Mucosa of stomach (tissue), 1 donor: Measurements from ENCODE around the gene STIP1.

ENCODE experiments used
- H3K27me3 ChIP-seq: one replicate; pipeline ENCODE4 v1.7.0; 2013; ENCODE audit warnings: mild to moderate bottlenecking, low read length; ENCODE audit not compliant: control insufficient read depth, insufficient read depth
- H3K36me3 ChIP-seq: one replicate; pipeline ENCODE4 v1.7.0; 2013; ENCODE audit warnings: low read length; ENCODE audit not compliant: control insufficient read depth, insufficient read depth
- H3K4me1 ChIP-seq: one replicate; pipeline ENCODE4 v1.7.0; 2013; ENCODE audit warnings: mild to moderate bottlenecking, low read length; ENCODE audit not compliant: control insufficient read depth, insufficient read depth
- H3K4me3 ChIP-seq: one replicate; pipeline ENCODE4 v1.7.0; 2013; ENCODE audit warnings: low read length
- H3K9ac ChIP-seq: one replicate; pipeline ENCODE4 v1.7.0; 2013; ENCODE audit warnings: mild to moderate bottlenecking, low read length, moderate library complexity
- H3K9me3 ChIP-seq: one replicate; pipeline ENCODE4 v1.7.0; 2013; ENCODE audit warnings: mild to moderate bottlenecking, low read length, moderate library complexity; ENCODE audit not compliant: control insufficient read depth
- donor health status: Pancreatic carcinoma.

Gene STIP1

DNA sequence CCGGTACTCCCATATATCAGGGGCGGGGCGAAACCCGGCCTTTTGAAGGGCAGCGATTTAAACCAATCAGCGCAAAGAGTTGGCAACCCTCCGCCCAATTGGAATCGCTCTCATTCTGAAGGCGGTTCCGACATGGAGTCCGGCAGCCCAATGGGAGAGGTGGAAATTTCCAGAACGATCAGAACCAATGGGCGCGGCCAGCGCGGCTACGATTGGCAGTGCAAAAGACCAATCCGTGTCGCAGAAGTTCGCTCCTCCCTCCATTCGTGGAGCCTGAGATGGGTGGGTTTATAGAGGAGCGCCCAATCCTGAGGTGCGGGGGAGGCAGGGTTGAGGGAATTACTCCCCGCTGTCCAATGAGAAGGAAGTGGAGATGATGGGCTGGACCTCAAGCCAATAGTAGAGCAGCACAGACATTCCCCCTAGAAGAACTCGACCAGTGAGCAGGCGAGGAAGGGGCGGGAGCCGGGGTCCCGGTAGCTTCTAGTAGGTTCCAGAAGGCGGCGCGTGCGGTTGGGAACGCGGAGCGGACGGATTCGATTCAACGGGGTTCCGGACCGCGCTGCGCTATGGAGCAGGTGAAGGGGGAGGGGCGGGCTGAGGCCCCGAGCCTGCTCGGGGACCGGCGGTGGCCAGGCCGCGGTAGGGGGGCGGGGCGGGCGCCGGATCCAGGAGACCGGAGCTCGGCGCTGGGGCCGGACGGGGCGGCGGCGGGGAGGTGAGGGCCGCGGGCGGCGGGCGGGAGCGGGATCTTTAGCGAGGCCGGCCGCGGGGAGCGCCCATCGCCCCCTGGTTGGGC is at the start of gene STIP1:
Gene STIP1 (plus strand): TSS at position 479 of the 799 bp plus-strand sequence. CDS start 91 bp downstream, at position 570.
- Histone ChIP-seq H3K4me3 (peak within 1 kb of the TSS; percentile 83), H3K9ac (peak within 1 kb of the TSS; percentile 83)

DNA sequence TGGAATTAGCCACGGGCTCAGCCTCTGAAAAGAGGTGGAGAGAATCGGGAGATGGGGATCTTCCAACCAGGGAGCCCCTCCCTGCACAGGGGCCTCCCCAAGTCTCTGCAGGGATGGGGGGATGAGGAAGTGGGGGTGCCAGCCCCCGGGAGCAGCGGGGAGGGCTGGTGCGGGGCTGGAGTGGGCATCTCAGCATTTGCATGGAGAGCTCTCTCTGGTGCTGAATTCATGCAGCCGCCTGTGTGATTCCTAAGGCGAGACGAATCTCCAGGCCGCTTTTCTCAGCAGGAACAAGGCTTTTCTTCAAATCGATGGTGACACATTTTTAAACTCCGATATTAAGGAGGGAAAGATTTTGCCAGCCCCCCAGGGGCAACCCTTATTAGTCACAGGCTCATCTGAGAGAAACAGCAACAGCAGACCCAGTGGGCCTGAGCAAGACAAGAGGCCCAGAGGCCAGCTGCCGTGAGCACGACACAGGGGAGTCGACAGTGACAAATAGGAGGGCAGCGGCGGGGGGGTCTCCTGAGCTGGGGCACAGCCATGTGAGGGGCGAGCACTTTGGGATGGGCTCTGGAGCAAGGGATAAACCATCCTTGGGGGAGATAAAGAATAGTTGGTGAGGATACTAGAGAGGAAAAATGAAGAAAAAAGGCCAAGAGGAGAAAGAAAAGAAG is 49.1 kb upstream of the STIP1 start:
- Histone ChIP-seq H3K4me3 (no peak overlapping the region), H3K4me1 (no peaks in the 10 kb centered on the region), H3K9me3 (no peaks in the 10 kb centered on the region), H3K36me3 (no peaks in the 10 kb centered on the region), H3K27me3 (no peaks in the 10 kb centered on the region), H3K9ac (no peak overlapping the region)

More for the DNA sequence above, at the start of gene STIP1:
- no peaks in the 10 kb centered on the region for H3K36me3 ChIP-seq
- no peaks in the 10 kb centered on the region for H3K9me3 ChIP-seq
- no peaks in the 10 kb centered on the region for H3K27me3 ChIP-seq
- H3K4me1 ChIP-seq: peaks cover 33% of the 10 kb centered on the region

DNA sequence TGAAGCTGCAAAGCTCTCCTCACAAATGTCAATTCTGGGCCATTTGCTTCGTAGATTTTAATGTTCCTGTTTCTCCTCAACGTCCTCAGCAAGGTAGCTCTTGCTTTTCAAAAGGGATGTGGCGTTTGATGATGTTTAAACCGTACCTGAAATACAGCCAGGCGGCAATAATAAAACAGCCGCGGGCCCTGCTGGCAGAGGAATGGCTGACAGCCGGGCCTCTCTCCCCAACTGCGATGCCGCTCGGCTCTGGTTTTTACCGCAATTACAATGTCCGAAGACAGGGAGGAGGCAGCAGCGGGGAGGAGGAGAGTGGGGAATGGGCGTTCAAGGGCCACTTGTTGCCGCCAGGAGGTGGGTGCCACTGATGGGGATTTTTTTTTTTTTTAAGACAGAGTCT is 47.6 kb upstream of the STIP1 start:
- no peaks in the 10 kb centered on the region for H3K9me3 ChIP-seq
- no peaks in the 10 kb centered on the region for H3K36me3 ChIP-seq
- H3K27me3 ChIP-seq: no peaks in the 10 kb centered on the region
- no peaks in the 10 kb centered on the region for H3K4me1 ChIP-seq
- no peak overlapping the region for H3K4me3 ChIP-seq
- H3K9ac ChIP-seq: no peak overlapping the region

DNA sequence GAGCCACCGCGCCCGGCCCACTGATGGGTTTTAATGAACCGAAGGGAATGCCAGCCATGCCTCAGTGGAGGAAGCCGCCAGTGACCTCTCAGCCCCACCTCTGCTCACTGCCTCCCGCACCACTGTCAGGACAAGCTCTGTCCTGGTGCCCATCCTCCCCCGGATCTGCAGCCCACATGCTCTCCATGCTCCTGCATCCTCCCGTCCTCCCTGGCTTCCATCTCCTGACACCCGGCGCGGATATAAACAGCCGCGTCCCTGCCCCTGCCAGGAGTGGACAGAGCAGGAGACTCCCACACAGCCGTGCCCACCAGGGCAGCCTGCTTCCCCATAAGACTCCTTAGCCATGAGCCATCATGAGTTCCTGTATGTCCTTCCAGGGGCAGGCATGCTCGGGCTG is 46.9 kb upstream of the STIP1 start:
- H3K4me3 ChIP-seq: no peak overlapping the region
- H3K9ac ChIP-seq: no peak overlapping the region
- no peaks in the 10 kb centered on the region for H3K36me3 ChIP-seq
- no peaks in the 10 kb centered on the region for H3K9me3 ChIP-seq
- H3K27me3 ChIP-seq: no peaks in the 10 kb centered on the region
- no peaks in the 10 kb centered on the region for H3K4me1 ChIP-seq

DNA sequence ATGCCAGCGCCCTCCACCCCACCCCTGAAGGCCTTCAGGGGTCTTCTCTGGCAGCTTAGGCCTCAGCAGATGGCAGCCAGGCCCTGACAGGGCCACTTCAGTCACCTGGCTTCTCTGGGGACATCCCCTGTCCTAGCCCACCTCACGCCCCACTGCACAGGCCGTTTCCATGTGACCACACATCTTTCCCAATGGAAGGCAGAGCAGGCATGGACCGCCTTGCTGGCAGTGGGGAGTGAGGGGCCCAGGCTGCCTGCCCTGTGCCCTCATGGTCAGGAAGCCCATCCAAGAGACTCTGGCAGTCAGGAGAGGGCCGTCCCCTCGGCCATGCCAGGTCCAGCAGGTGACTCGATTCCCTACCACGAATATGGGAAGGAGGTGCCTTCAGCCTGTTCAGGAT is 45.9 kb upstream of the STIP1 start:
- H3K36me3 ChIP-seq: no peaks in the 10 kb centered on the region
- no peaks in the 10 kb centered on the region for H3K4me1 ChIP-seq
- no peaks in the 10 kb centered on the region for H3K9me3 ChIP-seq
- no peak overlapping the region for H3K9ac ChIP-seq
- no peaks in the 10 kb centered on the region for H3K27me3 ChIP-seq
- no peak overlapping the region for H3K4me3 ChIP-seq

DNA sequence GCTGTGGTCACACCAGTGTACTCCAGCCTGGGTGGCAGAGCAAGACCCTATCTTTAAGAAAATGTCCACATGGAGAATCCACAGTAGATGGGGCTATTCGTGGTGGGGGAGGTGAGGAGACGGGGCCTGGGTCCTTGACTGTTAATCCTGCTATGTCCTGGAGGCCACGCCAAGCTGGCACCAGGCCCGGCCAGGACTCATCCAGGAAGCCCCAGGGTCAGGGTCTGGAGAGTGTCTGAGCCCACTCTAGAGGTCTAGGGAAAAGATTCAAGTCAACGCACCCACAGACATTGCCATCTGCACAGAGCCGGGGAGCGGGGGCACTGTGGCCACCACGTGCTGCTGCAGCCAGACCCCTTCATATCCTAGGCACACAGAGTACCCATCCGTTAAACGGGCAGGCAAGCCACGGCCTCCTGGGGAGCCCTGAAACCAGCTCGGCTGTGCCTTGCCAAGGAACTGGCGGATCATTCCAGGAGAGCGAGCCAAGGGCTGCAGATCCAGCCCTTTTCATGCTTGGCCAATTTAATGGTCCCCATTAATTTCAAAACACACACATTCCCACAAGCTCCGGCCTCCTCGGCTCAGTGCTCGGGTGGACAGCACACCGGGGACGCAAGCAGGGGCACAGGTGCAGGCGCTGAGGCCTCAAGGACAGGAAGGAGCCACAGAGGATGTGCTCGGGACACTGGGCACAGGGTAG is 44.7 kb upstream of the STIP1 start:
- no peaks in the 10 kb centered on the region for H3K27me3 ChIP-seq
- no peaks in the 10 kb centered on the region for H3K9me3 ChIP-seq
- H3K4me1 ChIP-seq: no peaks in the 10 kb centered on the region
- H3K36me3 ChIP-seq: no peaks in the 10 kb centered on the region
- no peak overlapping the region for H3K9ac ChIP-seq
- H3K4me3 ChIP-seq: no peak overlapping the region

DNA sequence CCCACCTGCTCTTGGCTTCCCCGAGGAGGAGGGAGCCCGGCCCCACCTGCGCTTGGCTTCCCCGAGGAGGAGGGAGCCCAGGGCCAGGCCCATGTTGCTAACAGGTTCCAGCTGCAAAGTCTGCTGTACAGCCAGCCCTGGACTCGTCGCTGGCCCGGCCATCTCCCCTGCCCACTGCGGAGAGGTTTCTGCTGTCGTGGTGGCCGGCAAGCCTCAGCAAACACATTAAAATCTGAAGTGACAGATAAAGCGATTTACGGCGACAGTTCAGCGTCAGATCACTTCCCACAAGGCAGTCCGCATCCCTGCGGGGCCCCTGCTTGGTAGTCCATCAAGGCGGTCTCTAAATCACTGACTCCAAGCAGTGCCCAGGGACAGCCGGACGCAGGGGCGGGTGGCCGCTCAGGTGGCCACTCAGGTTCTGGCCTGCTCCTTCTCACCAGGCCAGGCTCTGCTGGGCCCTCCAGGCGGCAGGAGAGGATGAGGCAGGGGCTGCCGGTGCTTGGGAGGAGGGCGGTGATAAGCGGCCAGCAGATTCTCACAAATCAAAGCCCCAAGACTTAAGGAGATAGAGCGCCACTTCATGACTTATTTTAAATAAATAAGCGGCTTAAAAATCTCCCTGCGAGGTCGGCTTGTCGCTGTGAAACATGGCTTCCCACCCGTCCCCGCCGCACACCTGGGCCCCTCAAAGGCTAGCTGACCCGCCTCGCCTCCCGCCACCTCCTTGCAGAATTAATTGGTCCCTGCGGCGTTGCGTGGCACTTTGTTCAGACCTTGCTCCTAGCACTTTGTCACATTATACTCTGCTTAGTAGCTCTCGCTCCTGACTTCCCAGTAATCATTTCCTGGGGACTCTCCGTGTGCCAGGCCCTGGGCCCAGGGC is 41.1 kb upstream of the STIP1 start:
- H3K27me3 ChIP-seq: no peaks in the 10 kb centered on the region
- H3K4me1 ChIP-seq: peaks cover 10% of the 10 kb centered on the region
- no peak overlapping the region for H3K9ac ChIP-seq
- no peaks in the 10 kb centered on the region for H3K9me3 ChIP-seq
- no peak overlapping the region for H3K4me3 ChIP-seq
- no peaks in the 10 kb centered on the region for H3K36me3 ChIP-seq

DNA sequence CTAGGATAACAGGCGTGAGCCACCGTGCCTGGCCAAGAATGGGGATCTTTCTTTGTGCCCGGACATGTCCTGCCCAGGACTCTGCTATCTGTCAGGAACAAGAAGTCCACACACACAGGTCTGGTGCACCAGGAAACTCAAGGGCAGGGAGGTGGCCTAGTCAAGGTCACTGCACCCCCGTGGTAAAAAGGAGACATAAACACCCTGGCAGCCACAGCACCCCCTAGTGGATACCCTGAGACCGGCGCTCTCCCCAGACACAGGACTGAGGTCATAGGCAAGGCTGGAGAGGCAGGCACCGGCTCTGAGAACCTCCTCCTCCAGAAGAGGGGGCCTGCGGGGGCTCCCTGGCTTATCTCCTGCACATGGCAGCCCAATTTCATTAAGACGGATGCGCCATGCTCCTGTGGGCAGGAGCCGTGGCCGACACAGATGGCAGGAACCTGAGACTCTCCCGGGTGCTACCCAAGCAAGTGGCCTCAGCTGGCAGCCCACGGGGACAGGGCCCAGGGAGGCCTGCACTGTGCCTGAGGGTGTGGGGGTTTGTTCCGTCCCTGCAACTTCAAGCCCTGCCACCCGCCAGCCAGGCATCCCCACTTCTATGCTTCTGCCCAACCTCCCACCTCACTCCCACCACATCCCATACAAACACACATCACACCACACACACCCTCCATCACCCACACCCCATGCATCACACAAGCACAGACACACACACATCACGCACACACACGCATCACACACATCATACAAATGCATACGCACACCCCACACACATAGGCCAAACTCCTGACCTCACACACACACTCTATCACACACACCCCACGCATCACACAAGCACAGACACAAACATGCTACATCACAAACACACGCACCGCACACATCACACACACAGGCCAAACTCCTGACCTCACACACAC is 39.7 kb upstream of the STIP1 start:
- Histone ChIP-seq H3K36me3 (no peaks in the 10 kb centered on the region), H3K4me1 (peaks cover 10% of the 10 kb centered on the region), H3K9me3 (no peaks in the 10 kb centered on the region), H3K27me3 (no peaks in the 10 kb centered on the region), H3K9ac (no peak overlapping the region), H3K4me3 (no peak overlapping the region)

DNA sequence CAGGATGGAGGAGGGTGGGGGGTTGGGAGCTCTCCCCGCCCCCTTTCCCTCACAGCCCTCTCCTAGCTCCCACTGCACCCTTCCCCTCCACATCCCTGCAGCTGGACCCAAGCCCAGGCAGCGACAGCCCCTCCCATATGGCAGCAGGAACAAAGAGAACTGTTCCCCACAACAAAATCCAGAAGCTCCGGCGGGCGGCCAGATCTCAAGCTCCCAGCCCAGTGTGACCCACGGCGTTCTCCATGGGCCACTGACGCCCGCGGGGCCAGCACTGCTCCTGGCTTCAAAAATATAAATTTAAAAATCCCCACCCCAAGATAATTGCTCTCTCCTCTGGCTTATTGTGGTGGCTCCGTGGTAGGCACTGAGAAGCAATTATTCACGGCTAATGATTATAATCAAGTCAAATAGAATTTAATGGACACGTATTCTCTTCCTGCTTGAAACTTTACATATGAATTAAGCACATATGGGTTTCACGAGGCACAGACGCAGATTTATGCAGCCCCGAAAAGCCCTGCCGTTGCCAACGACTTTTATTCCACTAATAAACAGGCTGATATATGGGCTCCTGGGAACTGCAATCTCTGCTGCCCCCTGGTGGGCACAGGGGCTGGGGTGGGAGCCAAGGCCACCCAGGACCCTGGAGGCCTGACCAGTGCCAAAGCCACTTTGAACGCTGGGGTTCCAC is 37.6 kb upstream of the STIP1 start:
- H3K27me3 ChIP-seq: no peaks in the 10 kb centered on the region
- no peaks in the 10 kb centered on the region for H3K9me3 ChIP-seq
- no peaks in the 10 kb centered on the region for H3K36me3 ChIP-seq
- H3K4me1 ChIP-seq: peaks cover 19% of the 10 kb centered on the region
- no peak overlapping the region for H3K9ac ChIP-seq
- H3K4me3 ChIP-seq: no peak overlapping the region

DNA sequence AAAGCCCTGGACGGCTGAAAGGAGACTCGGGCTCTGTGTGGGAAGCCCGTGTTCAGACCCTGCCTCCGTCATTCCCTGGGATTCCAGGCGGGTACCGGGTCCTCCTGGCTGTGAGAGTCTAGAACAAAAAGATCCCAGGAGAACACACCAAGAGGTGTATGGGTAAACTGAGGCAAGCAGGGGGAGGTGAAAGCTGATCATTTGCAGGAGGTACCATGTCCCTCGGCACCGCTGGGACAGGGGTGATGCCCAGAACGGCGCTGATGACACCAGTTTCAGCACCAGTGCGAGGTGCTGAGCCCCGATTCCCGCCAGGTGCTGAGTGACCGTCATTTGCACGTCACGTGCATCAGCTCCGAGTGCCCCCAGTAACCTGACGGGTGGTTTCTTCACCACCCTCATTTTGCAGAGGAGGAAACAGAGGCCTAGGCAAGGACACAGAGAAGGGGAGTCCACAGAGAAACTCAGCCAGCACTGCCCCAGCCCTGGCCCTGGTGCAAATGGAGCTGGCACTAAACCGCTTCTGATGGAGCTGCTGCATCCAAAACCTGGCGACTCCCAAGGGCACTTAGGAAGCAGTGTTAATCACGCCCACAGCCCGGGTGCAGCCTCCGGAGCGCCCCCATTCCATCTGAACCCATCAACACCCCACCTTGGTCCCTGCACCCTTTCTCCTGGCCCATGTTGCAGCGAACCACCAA is 36.9 kb upstream of the STIP1 start:
- Histone ChIP-seq H3K9me3 (no peaks in the 10 kb centered on the region), H3K36me3 (no peaks in the 10 kb centered on the region), H3K9ac (no peak overlapping the region), H3K4me3 (no peak overlapping the region), H3K4me1 (peaks cover 19% of the 10 kb centered on the region), H3K27me3 (no peaks in the 10 kb centered on the region)
